Uterus (tissue), 4 donors: ENCODE results near the gene TRIM41. TPM values are rescaled to one million over a fixed set of nuclear protein-coding genes. Genes with fewer than 3 reads are reported as not detected.
"Not testable (repeated sequence)": the region's sequence is repeated elsewhere in the genome, so short reads cannot be mapped to it uniquely, and the experiment has no call there.

ENCODE experiments used
- DNase-seq, 2 donors: peaks; one replicate each; pipeline ENCODE4 v3.0.0-alpha.2; 2019 to 2020
- H3K27ac ChIP-seq, 2 donors: fragments of 200-600 bp; sonication (generic); 1 replicate in 1 of 2; 2 replicates in 1 of 2; pipeline ENCODE4 v1.5.1; 2016 to 2018
- H3K27me3 ChIP-seq, 2 donors: fragments of 200-600 bp; sonication (generic); one replicate each; pipeline ENCODE4 v1.5.1; 2018 to 2019; ENCODE audit warnings: control low read depth in 1 of 2
- H3K36me3 ChIP-seq, 2 donors: fragments of 200-600 bp; sonication (generic); one replicate each; pipeline ENCODE4 v1.5.1; 2019; ENCODE audit warnings: control low read depth in 1 of 2
- H3K4me1 ChIP-seq, 2 donors: fragments of 200-600 bp; sonication (generic); one replicate each; pipeline ENCODE4 v1.5.1; 2018 to 2019; ENCODE audit warnings: control low read depth in 1 of 2
- H3K4me3 ChIP-seq, 2 donors: fragments of 200-600 bp; sonication (generic); 1 replicate in 1 of 2; 2 replicates in 1 of 2; pipeline ENCODE4 v1.5.1; 2018 to 2019; ENCODE audit warnings: mild to moderate bottlenecking in 1 of 2
- H3K9me3 ChIP-seq, 2 donors: fragments of 200-600 bp; sonication (generic); one replicate each; pipeline ENCODE4 v1.5.1; 2019; ENCODE audit warnings: control low read depth in 1 of 2
- CTCF ChIP-seq, 4 experiments: fragments of 200-600 bp in 2 of 4; fragments of 450-650 bp in 2 of 4; sonication (generic) in 2 of 4; IDR thresholded peaks; one replicate each; pipeline ENCODE4 v1.5.1; 2016 to 2019; ENCODE audit warnings: antibody characterized with exemption in 4 of 4, mild to moderate bottlenecking in 2 of 4, moderate library complexity in 1 of 4
- POLR2A ChIP-seq, 2 donors: fragments of 450-650 bp; IDR thresholded peaks; one replicate each; pipeline ENCODE4 v1.6.1; 2016; ENCODE audit warnings: antibody characterized with exemption in 2 of 2, mild to moderate bottlenecking in 1 of 2, moderate library complexity in 1 of 2
- intact Hi-C: fragments of 100-400 bp; cut with DNase I; formaldehyde crosslinking; loops from one replicate; pipeline ENCODE4 v1.15.1; 2023; ENCODE audit warnings: low total_unique reads
- total RNA-seq, 4 donors: library from RNA; depleted of rRNA in 3 of 4; stranded (reverse); fragments of >200 nt in 3 of 4; gene quantifications; one replicate each; pipeline versions ENCODE4 v1.1.0 to v1.2.4, GENCODE V29; 2014 to 2023
- donor health status: DM: yes; HTN: yes; CAD: no.

Gene TRIM41
- total RNA-seq, 4 donors from 2014 or later = 4.7 to 18.8 (median 12.2) TPM

- H3K27ac ChIP-seq = no peak overlapping the region
- peaks cover 11% of the 10 kb centered on the region in 2 donors for H3K4me1 ChIP-seq
- intact Hi-C loops = no loop called here
- H3K27me3 ChIP-seq = no peaks in the 10 kb centered on the region
- H3K9me3 ChIP-seq = no peaks in the 10 kb centered on the region
- H3K36me3 ChIP-seq = no peaks in the 10 kb centered on the region
- no peak overlapping the region for H3K4me3 ChIP-seq
- no peak for DNase-seq
- TF ChIP-seq POLR2A (IDR thresholded peaks at IDR 0.05) (no peak), CTCF (IDR thresholded peaks at IDR 0.05) (no peak)
Observed at GRCh38 chr5:181263633-181264032, 40.6 kb downstream of the TRIM41 start.

- H3K4me1 ChIP-seq = peaks cover under 1 to 4% of the 10 kb centered on the region in 2 donors
- no peak overlapping the region for H3K27ac ChIP-seq
- no peaks in the 10 kb centered on the region for H3K9me3 ChIP-seq
- H3K36me3 ChIP-seq = no peaks in the 10 kb centered on the region
- intact Hi-C loops = no loop called here
- DNase-seq = no peak
- H3K27me3 ChIP-seq = no peaks in the 10 kb centered on the region
- TF ChIP-seq POLR2A (IDR thresholded peaks at IDR 0.05) = no peak
- no peak for TF ChIP-seq CTCF (IDR thresholded peaks at IDR 0.05)
- no peak overlapping the region for H3K4me3 ChIP-seq
Observed at GRCh38 chr5:181265092-181265671, 42.1 kb downstream of the TRIM41 start.

GRCh38 chr5:181267291-181267904 is 44.3 kb downstream of the TRIM41 start:
- H3K4me3 ChIP-seq, H3K36me3 ChIP-seq, intact Hi-C loops, H3K27me3 ChIP-seq, H3K27ac ChIP-seq, H3K4me1 ChIP-seq, DNase-seq, H3K9me3 ChIP-seq: not testable (repeated sequence)

GRCh38 chr5:181267907-181268306 is 44.8 kb downstream of the TRIM41 start:
- H3K27me3 ChIP-seq, H3K4me1 ChIP-seq, H3K4me3 ChIP-seq, intact Hi-C loops, H3K9me3 ChIP-seq, H3K27ac ChIP-seq, H3K36me3 ChIP-seq, DNase-seq: not testable (repeated sequence)

- H3K36me3 ChIP-seq = no peaks in the 10 kb centered on the region
- no peaks in the 10 kb centered on the region for H3K27me3 ChIP-seq
- DNase-seq = no peak
- no peaks in the 10 kb centered on the region for H3K4me1 ChIP-seq
- intact Hi-C loops = no loop called here
- H3K27ac ChIP-seq = no peak overlapping the region
- H3K4me3 ChIP-seq = no peak overlapping the region
- no peaks in the 10 kb centered on the region for H3K9me3 ChIP-seq
- TF ChIP-seq POLR2A (IDR thresholded peaks at IDR 0.05) (no peak), CTCF (IDR thresholded peaks at IDR 0.05) (no peak)
Observed at GRCh38 chr5:181271081-181271480, 48.0 kb downstream of the TRIM41 start.

- H3K4me1 ChIP-seq, intact Hi-C loops, H3K9me3 ChIP-seq, H3K27ac ChIP-seq, H3K36me3 ChIP-seq, H3K27me3 ChIP-seq, DNase-seq, H3K4me3 ChIP-seq: not testable (repeated sequence)
Observed at GRCh38 chr5:181273433-181273744, 50.3 kb downstream of the TRIM41 start.
